ENCODE data around the gene TRPT1.

- no peak for TF ChIP-seq CTCF (conservative IDR thresholded peaks at IDR 0.05; ENCODE audit: low read depth, low read length)
- TF ChIP-seq CEBPB (IDR thresholded peaks at IDR 0.05; ENCODE audit: low read depth, low read length): no peak
- no peak for TF ChIP-seq MAFK (IDR thresholded peaks at IDR 0.05; ENCODE audit: low read depth, low read length)
- no peak for TF ChIP-seq POLR2A (IDR thresholded peaks at IDR 0.05; ENCODE audit: low read depth, low read length)
- TF ChIP-seq, protein P1, sequence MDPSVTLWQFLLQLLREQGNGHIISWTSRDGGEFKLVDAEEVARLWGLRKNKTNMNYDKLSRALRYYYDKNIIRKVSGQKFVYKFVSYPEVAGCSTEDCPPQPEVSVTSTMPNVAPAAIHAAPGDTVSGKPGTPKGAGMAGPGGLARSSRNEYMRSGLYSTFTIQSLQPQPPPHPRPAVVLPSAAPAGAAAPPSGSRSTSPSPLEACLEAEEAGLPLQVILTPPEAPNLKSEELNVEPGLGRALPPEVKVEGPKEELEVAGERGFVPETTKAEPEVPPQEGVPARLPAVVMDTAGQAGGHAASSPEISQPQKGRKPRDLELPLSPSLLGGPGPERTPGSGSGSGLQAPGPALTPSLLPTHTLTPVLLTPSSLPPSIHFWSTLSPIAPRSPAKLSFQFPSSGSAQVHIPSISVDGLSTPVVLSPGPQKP (IDR thresholded peaks at IDR 0.05; ENCODE audit: borderline replicate concordance, low read depth, low read length): no peak
Measured at GRCh38 chr11:64251753-64252002, 25.7 kb upstream of the TRPT1 start.

Measured in IMR-90 (cell line).